ENCODE results near the gene POLR3K. TPM values are rescaled to one million over a fixed set of nuclear protein-coding genes. Genes with fewer than 3 reads are reported as not detected.
A peak's percentile ranks its signal among the peaks of the same experiment; 100 is the strongest.

The POLR3K gene
- total RNA-seq, 1 donor from 2014 or later: 4.6 TPM

- DNase-seq (ENCODE audit: low read depth in 2 of 2): peak; percentile 69 to 74
Observed at GRCh38 chr16:79151-80054, 26.0 kb upstream of the POLR3K start.

GRCh38 chr16:78444-79150 lies 25.2 kb upstream of the POLR3K start:
- DNase-seq (ENCODE audit: low read depth in 2 of 2): peak; percentile 65 to 70

- DNase-seq (ENCODE audit: low read depth in 2 of 2): peak; percentile 83 to 87
Observed at GRCh38 chr16:77807-78443, 24.5 kb upstream of the POLR3K start, which contains the start of gene MPG. TSS of gene MPG (plus strand) at chr16:78225. CDS start at chr16:78310, 85 bp downstream.

- DNase-seq (ENCODE audit: low read depth in 2 of 2): peak; percentile 73 to 80
Observed at GRCh38 chr16:77273-77806, 23.9 kb upstream of the POLR3K start.

- DNase-seq (ENCODE audit: low read depth in 2 of 2): peak; percentile 74 to 87
Observed at GRCh38 chr16:76535-77272, 23.3 kb upstream of the POLR3K start.

GRCh38 chr16:75580-76501 lies 22.4 kb upstream of the POLR3K start:
- DNase-seq (ENCODE audit: low read depth in 2 of 2): peak; percentile 76 to 83

GRCh38 chr16:74747-75334 lies 21.4 kb upstream of the POLR3K start:
- no peak for DNase-seq (ENCODE audit: low read depth in 2 of 2)

- DNase-seq (ENCODE audit: low read depth in 2 of 2): no peak
Observed at GRCh38 chr16:74051-74746, 20.8 kb upstream of the POLR3K start.

- DNase-seq (ENCODE audit: low read depth in 2 of 2): peak; percentile 64 to 76
Observed at GRCh38 chr16:72561-73548, 19.4 kb upstream of the POLR3K start, which contains the start of gene RHBDF1. TSS of gene RHBDF1 (minus strand) at chr16:72631. CDS start at chr16:65015, 7,616 bp downstream.

- DNase-seq (ENCODE audit: low read depth in 2 of 2): peak; percentile 35 to 63
Observed at GRCh38 chr16:71540-72401, 18.4 kb upstream of the POLR3K start.

GRCh38 chr16:71210-71539 lies 17.8 kb upstream of the POLR3K start:
- no peak for DNase-seq (ENCODE audit: low read depth in 2 of 2)

- DNase-seq (ENCODE audit: low read depth in 2 of 2): no peak
Observed at GRCh38 chr16:69181-69580, 15.8 kb upstream of the POLR3K start.

- no peak for DNase-seq (ENCODE audit: low read depth in 2 of 2)
Observed at GRCh38 chr16:67884-68789, 14.7 kb upstream of the POLR3K start.

GRCh38 chr16:67183-67791 lies 13.9 kb upstream of the POLR3K start:
- no peak for DNase-seq (ENCODE audit: low read depth in 2 of 2)
